ENCODE measurements around the gene PPP2R2B. TPM values are rescaled to one million over a fixed set of nuclear protein-coding genes. Genes with fewer than 3 reads are reported as not detected.

The PPP2R2B gene
- total RNA-seq, 1 experiment from 2014 or later, result not detected

- H3K9me3 ChIP-seq (ENCODE audit: control insufficient read depth in 1 of 2, insufficient read depth in 1 of 2, low read depth in 1 of 2, low read length in 2 of 2), result no peaks in the 10 kb centered on the region
Measured at GRCh38 chr5:146682899-146683532, 195.5 kb downstream of the PPP2R2B start.

GRCh38 chr5:146681585-146682105 is 196.9 kb downstream of the PPP2R2B start:
- Histone ChIP-seq H3K9me2 (ENCODE audit: insufficient read depth) (no peaks in the 10 kb centered on the region), H3K36me3 (ENCODE audit: control insufficient read depth in 1 of 2, insufficient read depth in 2 of 2, low read length in 2 of 2) (no peaks in the 10 kb centered on the region), H4K20me1 (ENCODE audit: insufficient read depth) (no peaks in the 10 kb centered on the region), H3K4me1 (ENCODE audit: control insufficient read depth in 1 of 2, insufficient read depth in 2 of 2, low read length in 2 of 2) (no peaks in the 10 kb centered on the region), H3K79me2 (ENCODE audit: insufficient read depth, low read length) (no peaks in the 10 kb centered on the region), H3K9me3 (ENCODE audit: control insufficient read depth in 1 of 2, insufficient read depth in 1 of 2, low read depth in 1 of 2, low read length in 2 of 2) (no peaks in the 10 kb centered on the region), H3K4me2 (ENCODE audit: low read length) (no peak overlapping the region), H3K9ac (ENCODE audit: low read length) (no peak overlapping the region), H3K27me3 (ENCODE audit: insufficient read depth, low read length) (peaks cover 39% of the 10 kb centered on the region; the same call in 1 of the 2 replicates), H2AFZ (ENCODE audit: low read depth, low read length, poor library complexity, severe bottlenecking) (no peak overlapping the region), H3K27ac (ENCODE audit: low read depth, low read length) (no peak overlapping the region), H3K4me3 (replicated peaks in 1 of 2; ENCODE audit: low read depth in 1 of 2, low read length in 2 of 2) (no peak overlapping the region)
- ATAC-seq (no peak), DNase-seq (ENCODE audit: low read depth, low spot score) (no peak)
- ChIA-PET CTCF (no interaction called here), RAD21 (ENCODE audit: low non-redundant PET in 1 of 2, low total read pairs in 2 of 2, uncharacterized antibody in 2 of 2, unreplicated experiment in 2 of 2) (no interaction called here), POLR2A (no interaction called here)
- BruUV-seq (replicated peaks), result no TSS peak
- intact Hi-C loops (cut with micrococcal nuclease), result no loop called here
- TF ChIP-seq JUND (IDR thresholded peaks at IDR 0.05), result no peak
- TF ChIP-seq RAD21 (IDR thresholded peaks at IDR 0.05; ENCODE audit: low read depth), result no peak
- TF ChIP-seq EGR1 (IDR thresholded peaks at IDR 0.05; ENCODE audit: low read depth), result no peak
- TF ChIP-seq YY1 (IDR thresholded peaks at IDR 0.05; ENCODE audit: extremely low read depth, insufficient replicate concordance, low read depth, low read length), result no peak
- no peak for TF ChIP-seq EZH2 (IDR thresholded peaks at IDR 0.05)
- no peak for TF ChIP-seq MAX (IDR thresholded peaks at IDR 0.05)
- no peak for TF ChIP-seq EZH2phosphoT487 (IDR thresholded peaks at IDR 0.05; ENCODE audit: borderline replicate concordance)
- no peak for TF ChIP-seq TCF7L2 (IDR thresholded peaks at IDR 0.05; ENCODE audit: borderline replicate concordance, extremely low read depth, insufficient read depth, insufficient read length)
- no peak for TF ChIP-seq POLR2A (IDR thresholded peaks at IDR 0.05; ENCODE audit: borderline replicate concordance, extremely low read depth, insufficient read depth, insufficient read length)
- TF ChIP-seq CEBPB (IDR thresholded peaks at IDR 0.05; ENCODE audit: low read depth), result no peak
- TF ChIP-seq SP1 (IDR thresholded peaks at IDR 0.05; ENCODE audit: low read depth), result no peak
- no peak for TF ChIP-seq CBX3 (IDR thresholded peaks at IDR 0.05; ENCODE audit: low read depth)
- no peak for TF ChIP-seq SIN3A (IDR thresholded peaks at IDR 0.05; ENCODE audit: low read depth)
- no peak for TF ChIP-seq ELF1 (IDR thresholded peaks at IDR 0.05; ENCODE audit: borderline replicate concordance, low read depth)

More at GRCh38 chr5:146682899-146683532, 195.5 kb downstream of the PPP2R2B start:
- H3K27me3 ChIP-seq (ENCODE audit: insufficient read depth, low read length), result peaks cover 47% of the 10 kb centered on the region; the same call in 1 of the 2 replicates
- no peak for DNase-seq (ENCODE audit: low read depth, low spot score)
- TF ChIP-seq, protein P1, sequence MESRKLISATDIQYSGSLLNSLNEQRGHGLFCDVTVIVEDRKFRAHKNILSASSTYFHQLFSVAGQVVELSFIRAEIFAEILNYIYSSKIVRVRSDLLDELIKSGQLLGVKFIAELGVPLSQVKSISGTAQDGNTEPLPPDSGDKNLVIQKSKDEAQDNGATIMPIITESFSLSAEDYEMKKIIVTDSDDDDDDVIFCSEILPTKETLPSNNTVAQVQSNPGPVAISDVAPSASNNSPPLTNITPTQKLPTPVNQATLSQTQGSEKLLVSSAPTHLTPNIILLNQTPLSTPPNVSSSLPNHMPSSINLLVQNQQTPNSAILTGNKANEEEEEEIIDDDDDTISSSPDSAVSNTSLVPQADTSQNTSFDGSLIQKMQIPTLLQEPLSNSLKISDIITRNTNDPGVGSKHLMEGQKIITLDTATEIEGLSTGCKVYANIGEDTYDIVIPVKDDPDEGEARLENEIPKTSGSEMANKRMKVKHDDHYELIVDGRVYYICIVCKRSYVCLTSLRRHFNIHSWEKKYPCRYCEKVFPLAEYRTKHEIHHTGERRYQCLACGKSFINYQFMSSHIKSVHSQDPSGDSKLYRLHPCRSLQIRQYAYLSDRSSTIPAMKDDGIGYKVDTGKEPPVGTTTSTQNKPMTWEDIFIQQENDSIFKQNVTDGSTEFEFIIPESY (IDR thresholded peaks at IDR 0.05; ENCODE audit: extremely low read depth, insufficient replicate concordance, low read length), result no peak
- TF ChIP-seq ELF1 (IDR thresholded peaks at IDR 0.05; ENCODE audit: borderline replicate concordance, low read depth) (no peak), JUND (IDR thresholded peaks at IDR 0.05) (no peak), POLR2AphosphoS5 (IDR thresholded peaks at IDR 0.05; ENCODE audit: low read depth, low read length) (no peak), CBX3 (IDR thresholded peaks at IDR 0.05; ENCODE audit: low read depth) (no peak)
- BruUV-seq (replicated peaks), result no TSS peak
- H3K4me3 ChIP-seq (replicated peaks in 1 of 2; ENCODE audit: low read depth in 1 of 2, low read length in 2 of 2), result no peak overlapping the region
- no peaks in the 10 kb centered on the region for H4K20me1 ChIP-seq (ENCODE audit: insufficient read depth)
- no peaks in the 10 kb centered on the region for H3K9me2 ChIP-seq (ENCODE audit: insufficient read depth)
- no peaks in the 10 kb centered on the region for H3K4me1 ChIP-seq (ENCODE audit: control insufficient read depth in 1 of 2, insufficient read depth in 2 of 2, low read length in 2 of 2)
- H3K79me2 ChIP-seq (ENCODE audit: insufficient read depth, low read length), result no peaks in the 10 kb centered on the region
- ChIA-PET RAD21 (ENCODE audit: low non-redundant PET in 1 of 2, low total read pairs in 2 of 2, uncharacterized antibody in 2 of 2, unreplicated experiment in 2 of 2) (no interaction called here), POLR2A (no interaction called here), CTCF (no interaction called here)
- H3K27ac ChIP-seq (ENCODE audit: low read depth, low read length), result no peak overlapping the region
- no peak for ATAC-seq
- intact Hi-C loops (cut with micrococcal nuclease), result no loop called here
- no peak overlapping the region for H3K4me2 ChIP-seq (ENCODE audit: low read length)
- no peak overlapping the region for H3K9ac ChIP-seq (ENCODE audit: low read length)
- H3K36me3 ChIP-seq (ENCODE audit: control insufficient read depth in 1 of 2, insufficient read depth in 2 of 2, low read length in 2 of 2), result no peaks in the 10 kb centered on the region
- no peak overlapping the region for H2AFZ ChIP-seq (ENCODE audit: low read depth, low read length, poor library complexity, severe bottlenecking)
